ENCODE data around the gene ARL14.

- TF ChIP-seq EZH2 (IDR thresholded peaks at IDR 0.05; ENCODE audit: low read length, missing control alignments) (no peak), CTCF (conservative IDR thresholded peaks at IDR 0.05 in 1 of 2, IDR thresholded peaks at IDR 0.05 in 1 of 2; ENCODE audit: low read depth in 1 of 2, low read length in 2 of 2) (no peak)
Measured at GRCh38 chr3:160722331-160722730, 45.4 kb downstream of the ARL14 start.
